Measurements from ENCODE around the gene C2orf68. TPM values are rescaled to one million over a fixed set of nuclear protein-coding genes. Genes with fewer than 3 reads are reported as not detected.
"Not testable (repeated sequence)": the region's sequence is repeated elsewhere in the genome, so short reads cannot be mapped to it uniquely, and the experiment has no call there.

The C2orf68 gene
- total RNA-seq, 1 donor from 2014 or later = 36.9 TPM

- peak; percentile 88 for DNase-seq
- Mint-ChIP-seq H3K9me3 (no peaks in the 10 kb centered on the region), H3K4me1 (peaks cover 30% of the 10 kb centered on the region), H3K36me3 (ENCODE audit: low read depth) (peaks cover 19% of the 10 kb centered on the region), H3K4me3 (peak within 1 kb of the TSS; percentile 95), H3K27me3 (peaks cover 2% of the 10 kb centered on the region), H3K27ac (peak within 1 kb of the TSS; percentile 81)
- intact Hi-C loops (cut with micrococcal nuclease) = loop anchor here (1.0 to 2.0 kb wide), 3 partner anchors 8 to 17 kb away; partner anchors contain the start of genes GGCX and RNF181
Measured at GRCh38 chr2:85577386-85578242, 34.3 kb downstream of the C2orf68 start, which contains the start of gene VAMP8. VAMP8 (plus strand) TSS chr2:85577586; CDS start chr2:85577647, 61 bp downstream.

GRCh38 chr2:85577063-85577385, 34.8 kb downstream of the C2orf68 start:
- peaks cover 5% of the 10 kb centered on the region for H3K27me3 Mint-ChIP-seq
- intact Hi-C loops (cut with micrococcal nuclease) = loop anchor here (1.0 kb wide), 1 partner anchor 8 kb away; no protein-coding TSS in a partner anchor
- peak overlapping the region; percentile 95 for H3K4me3 Mint-ChIP-seq
- peak overlapping the region; percentile 81 for H3K27ac Mint-ChIP-seq
- no peak for DNase-seq
- peaks cover 15% of the 10 kb centered on the region for H3K36me3 Mint-ChIP-seq (ENCODE audit: low read depth)
- H3K9me3 Mint-ChIP-seq = no peaks in the 10 kb centered on the region
- peaks cover 27% of the 10 kb centered on the region for H3K4me1 Mint-ChIP-seq

GRCh38 chr2:85575739-85576138, 36.1 kb downstream of the C2orf68 start:
- Mint-ChIP-seq H3K27me3 (peaks cover 8% of the 10 kb centered on the region), H3K4me1 (peaks cover 25% of the 10 kb centered on the region)
- intact Hi-C loops (cut with micrococcal nuclease) = no loop called here

GRCh38 chr2:85566265-85566664, 45.6 kb downstream of the C2orf68 start:
- peaks cover 9% of the 10 kb centered on the region for H3K4me1 Mint-ChIP-seq
- no peaks in the 10 kb centered on the region for H3K9me3 Mint-ChIP-seq
- intact Hi-C loops (cut with micrococcal nuclease) = no loop called here
- H3K4me3 Mint-ChIP-seq = no peak overlapping the region
- DNase-seq = no peak
- no peak overlapping the region for H3K27ac Mint-ChIP-seq
- H3K27me3 Mint-ChIP-seq = peaks cover 11% of the 10 kb centered on the region
- H3K36me3 Mint-ChIP-seq (ENCODE audit: low read depth) = no peaks in the 10 kb centered on the region

More at GRCh38 chr2:85575739-85576138, 36.1 kb downstream of the C2orf68 start:
- no peak for DNase-seq
- Mint-ChIP-seq H3K36me3 (ENCODE audit: low read depth) (peaks cover 8% of the 10 kb centered on the region), H3K27ac (no peak overlapping the region), H3K9me3 (no peaks in the 10 kb centered on the region), H3K4me3 (no peak overlapping the region)

- H3K36me3 Mint-ChIP-seq (ENCODE audit: low read depth) = no peaks in the 10 kb centered on the region
- peaks cover 23% of the 10 kb centered on the region for H3K4me1 Mint-ChIP-seq
- intact Hi-C loops (cut with micrococcal nuclease) = no loop called here
- H3K4me3 Mint-ChIP-seq = no peak overlapping the region
- DNase-seq = no peak
- H3K9me3 Mint-ChIP-seq = no peaks in the 10 kb centered on the region
- no peak overlapping the region for H3K27ac Mint-ChIP-seq
- H3K27me3 Mint-ChIP-seq = no peaks in the 10 kb centered on the region
Measured at GRCh38 chr2:85564144-85564563, 47.7 kb downstream of the C2orf68 start.

GRCh38 chr2:85561280-85562212, 50.3 kb downstream of the C2orf68 start, which contains the start of gene GGCX:
GGCX (minus strand) TSS chr2:85561493; CDS start chr2:85561428, 65 bp downstream.
- H3K9me3 Mint-ChIP-seq = no peaks in the 10 kb centered on the region
- H3K36me3 Mint-ChIP-seq (ENCODE audit: low read depth) = peaks cover 8% of the 10 kb centered on the region
- DNase-seq = peak; percentile 97
- intact Hi-C loops (cut with micrococcal nuclease) = loop anchor here (1.0 to 2.0 kb wide), 6 partner anchors 17 to 207 kb away; partner anchors contain the start of genes ELMOD3, MAT2A, RETSAT and RNF181
- no peaks in the 10 kb centered on the region for H3K27me3 Mint-ChIP-seq
- peak within 1 kb of the TSS; percentile 96 for H3K27ac Mint-ChIP-seq
- H3K4me1 Mint-ChIP-seq = peaks cover 30% of the 10 kb centered on the region
- peak within 1 kb of the TSS; percentile 97 for H3K4me3 Mint-ChIP-seq

GRCh38 chr2:85560812-85561279, 51.0 kb downstream of the C2orf68 start:
- H3K9me3 Mint-ChIP-seq = no peaks in the 10 kb centered on the region
- H3K27ac Mint-ChIP-seq = peak overlapping the region; percentile 96
- peak overlapping the region; percentile 97 for H3K4me3 Mint-ChIP-seq
- peaks cover 30% of the 10 kb centered on the region for H3K4me1 Mint-ChIP-seq
- intact Hi-C loops (cut with micrococcal nuclease) = loop anchor here (1.0 to 2.0 kb wide), 6 partner anchors 17 to 207 kb away; partner anchors contain the start of genes ELMOD3, MAT2A, RETSAT and RNF181
- no peaks in the 10 kb centered on the region for H3K27me3 Mint-ChIP-seq
- no peak for DNase-seq
- H3K36me3 Mint-ChIP-seq (ENCODE audit: low read depth) = peaks cover 8% of the 10 kb centered on the region

GRCh38 chr2:85560403-85560726, 51.5 kb downstream of the C2orf68 start:
- Mint-ChIP-seq H3K4me3 (peak overlapping the region; percentile 97), H3K4me1 (peaks cover 30% of the 10 kb centered on the region), H3K36me3 (ENCODE audit: low read depth) (peaks cover 12% of the 10 kb centered on the region), H3K27ac (peak overlapping the region; percentile 96)
- DNase-seq, H3K9me3 Mint-ChIP-seq, H3K27me3 Mint-ChIP-seq: not testable (repeated sequence)
- intact Hi-C loops (cut with micrococcal nuclease) = loop anchor here (2.0 kb wide), 1 partner anchor 56 kb away; the partner anchor contains the start of gene USP39

- H3K27ac Mint-ChIP-seq = no peak overlapping the region
- intact Hi-C loops (cut with micrococcal nuclease) = no loop called here
- peaks cover 27% of the 10 kb centered on the region for H3K4me1 Mint-ChIP-seq
- H3K4me3 Mint-ChIP-seq = no peak overlapping the region
- H3K27me3 Mint-ChIP-seq = no peaks in the 10 kb centered on the region
- no peaks in the 10 kb centered on the region for H3K9me3 Mint-ChIP-seq
- DNase-seq = no peak
- H3K36me3 Mint-ChIP-seq (ENCODE audit: low read depth) = peaks cover 23% of the 10 kb centered on the region
Measured at GRCh38 chr2:85558160-85558559, 53.7 kb downstream of the C2orf68 start.

- intact Hi-C loops (cut with micrococcal nuclease) = no loop called here
Measured at GRCh38 chr2:85557130-85557529, 54.7 kb downstream of the C2orf68 start.

More at GRCh38 chr2:85557130-85557529, 54.7 kb downstream of the C2orf68 start:
- Mint-ChIP-seq H3K27ac (no peak overlapping the region), H3K9me3 (no peaks in the 10 kb centered on the region), H3K4me3 (no peak overlapping the region), H3K4me1 (peaks cover 26% of the 10 kb centered on the region), H3K36me3 (ENCODE audit: low read depth) (peaks cover 29% of the 10 kb centered on the region), H3K27me3 (no peaks in the 10 kb centered on the region)
- no peak for DNase-seq

Other genes starting within 250 kb of the C2orf68 start
- gene CAPG, start 201.7 kb downstream of the C2orf68 start, total RNA-seq = 51.6 and 63.6 TPM in 2 replicates
- 0.69 and 0.96 TPM in 2 replicates for gene SH2D6, start 193.4 kb downstream of the C2orf68 start, total RNA-seq
- gene MAT2A, start 72.9 kb downstream of the C2orf68 start, total RNA-seq = 481 and 492 TPM in 2 replicates
- 21.8 and 23.1 TPM in 2 replicates for gene GGCX, start 50.6 kb downstream of the C2orf68 start, total RNA-seq
- gene VAMP8, start 34.5 kb downstream of the C2orf68 start, total RNA-seq = 90.9 and 91.3 TPM in 2 replicates
- gene VAMP5, start 27.6 kb downstream of the C2orf68 start, total RNA-seq = 33.1 and 37.9 TPM in 2 replicates
- 111 and 116 TPM in 2 replicates for gene RNF181, start 16.3 kb downstream of the C2orf68 start, total RNA-seq
- gene TMEM150A, start 9.4 kb downstream of the C2orf68 start, total RNA-seq = 6.2 and 6.5 TPM in 2 replicates
- gene USP39, start 4.1 kb upstream of the C2orf68 start, total RNA-seq = 94.0 and 102 TPM in 2 replicates
- not detected in 2 replicates for gene SFTPB, start 56.1 kb upstream of the C2orf68 start, total RNA-seq
- gene GNLY, start 82.3 kb upstream of the C2orf68 start, total RNA-seq = 54.1 and 58.5 TPM in 2 replicates
- 0.19 TPM in 1 of 2 replicates, not detected in the other for gene ATOH8, start 141.9 kb upstream of the C2orf68 start, total RNA-seq